H7 (cell line): Measurements from ENCODE around the gene PLEK. TPM values are rescaled to one million over a fixed set of nuclear protein-coding genes. Genes with fewer than 3 reads are reported as not detected.
A peak's percentile ranks its signal among the peaks of the same experiment; 100 is the strongest.
"Not testable (repeated sequence)": the region's sequence is repeated elsewhere in the genome, so short reads cannot be mapped to it uniquely, and the experiment has no call there.

ENCODE experiments used
- DNase-seq: peaks from one replicate; pipeline ENCODE4 v3.0.0; 2012
- H3K27me3 ChIP-seq: 2 replicates; pipeline ENCODE4 v1.6.0; 2011; ENCODE audit warnings: mild to moderate bottlenecking, low read length; ENCODE audit not compliant: control insufficient read depth, insufficient read depth
- H3K36me3 ChIP-seq: replicated peaks from 2 replicates; pipeline ENCODE4 v1.5.1; 2011; ENCODE audit warnings: low read length; ENCODE audit not compliant: control insufficient read depth, insufficient read depth
- H3K4me3 ChIP-seq: 2 replicates; pipeline ENCODE4 v1.5.1; 2011; ENCODE audit warnings: low read depth, mild to moderate bottlenecking, control low read depth, low read length, moderate library complexity; ENCODE audit not compliant: insufficient read depth
- total RNA-seq: library from RNA; depleted of rRNA; stranded (reverse); fragments of >200 nt; shearing (Covaris generic); gene quantifications from 2 replicates; pipeline ENCODE4 v1.2.3, GENCODE V29; 2014

The PLEK gene
- total RNA-seq, 1 experiment from 2014 or later: not detected

DNA sequence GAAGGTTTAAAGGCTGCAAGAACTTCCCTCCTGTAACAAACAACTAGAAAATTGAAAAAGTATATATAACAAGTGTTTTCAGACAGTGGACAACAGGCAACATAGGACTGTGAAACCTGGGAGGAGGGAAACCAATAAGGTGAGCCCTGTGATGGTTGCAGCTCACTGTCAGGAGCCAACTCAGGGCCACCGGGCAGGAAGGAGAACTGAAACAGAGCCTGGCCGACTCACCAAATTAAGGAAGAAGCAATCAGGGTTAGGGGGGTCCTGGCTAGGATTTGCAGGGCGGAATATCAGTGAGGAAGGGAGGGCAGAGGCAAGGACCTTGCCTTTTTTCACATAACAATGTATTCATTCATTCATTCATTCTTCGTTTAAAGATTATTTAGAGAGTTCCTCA is 23.5 kb upstream of the PLEK start:
- Histone ChIP-seq H3K4me3 (no peak overlapping the region), H3K27me3 (no peaks in the 10 kb centered on the region), H3K36me3 (no peaks in the 10 kb centered on the region)
- DNase-seq: no peak

- DNase-seq: no peak
- Histone ChIP-seq H3K27me3 (no peaks in the 10 kb centered on the region), H3K36me3 (no peaks in the 10 kb centered on the region), H3K4me3 (no peak overlapping the region)
These were observed 22.6 kb upstream of the PLEK start for GRCh38 chr2:68342470-68342869.

DNA sequence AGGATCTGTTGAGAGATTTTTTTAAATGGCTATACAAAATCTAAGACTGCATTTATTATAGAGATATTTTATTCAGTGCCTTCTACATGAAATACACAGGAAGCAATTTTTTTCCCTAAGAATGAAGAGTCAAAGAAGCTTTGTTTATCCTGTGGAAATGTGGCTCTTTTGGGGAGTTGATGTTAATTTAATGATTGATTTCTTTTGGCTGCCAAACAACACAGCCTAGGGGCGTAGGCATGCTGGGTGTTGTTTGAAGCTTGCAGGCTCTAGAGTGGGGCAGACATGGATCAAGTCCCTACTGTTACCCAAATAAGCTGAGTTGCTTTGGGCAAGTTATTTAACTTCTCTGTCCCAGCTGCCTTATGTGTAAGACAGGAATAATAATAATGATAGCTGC is 21.1 kb upstream of the PLEK start:
- Histone ChIP-seq H3K27me3 (no peaks in the 10 kb centered on the region), H3K4me3 (no peak overlapping the region), H3K36me3 (no peaks in the 10 kb centered on the region)
- DNase-seq: no peak

GRCh38 chr2:68345129-68345875 is 19.8 kb upstream of the PLEK start:
- no peak overlapping the region for H3K4me3 ChIP-seq
- H3K36me3 ChIP-seq: no peaks in the 10 kb centered on the region
- no peaks in the 10 kb centered on the region for H3K27me3 ChIP-seq
- no peak for DNase-seq

- H3K4me3 ChIP-seq, H3K27me3 ChIP-seq, DNase-seq, H3K36me3 ChIP-seq: not testable (repeated sequence)
These were observed 16.0 kb upstream of the PLEK start for GRCh38 chr2:68349091-68349490.

- no peaks in the 10 kb centered on the region for H3K27me3 ChIP-seq
- DNase-seq: no peak
- no peak overlapping the region for H3K4me3 ChIP-seq
- no peaks in the 10 kb centered on the region for H3K36me3 ChIP-seq
These were observed 13.1 kb upstream of the PLEK start for GRCh38 chr2:68351997-68352396.

DNA sequence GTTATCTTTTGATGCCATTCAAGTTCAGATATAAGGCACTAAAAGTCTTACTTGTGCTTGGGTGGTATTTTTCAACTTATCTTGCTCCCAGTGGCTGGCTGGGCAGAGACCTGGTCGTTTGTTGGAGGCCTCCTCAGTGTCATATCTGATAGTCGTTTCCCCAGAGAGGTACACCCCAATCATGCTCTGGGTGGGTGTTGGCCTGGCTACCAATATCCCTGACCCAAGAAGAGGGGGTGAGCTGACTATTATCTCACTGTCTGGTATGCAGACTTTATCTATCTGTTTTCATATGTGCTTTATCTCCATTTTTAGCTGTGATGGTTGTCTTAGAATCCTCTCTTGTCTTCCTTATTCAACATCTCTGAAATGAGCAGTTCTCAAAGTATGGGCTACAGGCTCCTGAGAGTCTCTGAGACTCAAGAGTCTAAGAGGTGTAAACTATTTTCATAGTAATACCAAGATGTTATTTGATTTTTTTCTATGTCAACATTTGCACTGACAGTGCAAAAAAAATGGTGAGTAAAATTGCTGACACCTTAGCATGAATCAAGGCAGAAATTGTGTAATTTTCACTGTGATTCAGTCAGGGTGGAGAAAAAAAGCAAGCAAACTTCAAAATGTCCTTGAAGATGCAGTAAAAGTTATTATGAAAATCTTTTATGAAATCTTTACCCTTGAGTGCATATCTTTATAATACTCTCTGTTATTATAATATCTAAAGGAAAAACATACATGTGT is 12.3 kb upstream of the PLEK start:
- Histone ChIP-seq H3K36me3 (no peaks in the 10 kb centered on the region), H3K27me3 (no peaks in the 10 kb centered on the region), H3K4me3 (no peak overlapping the region)
- no peak for DNase-seq

GRCh38 chr2:68356599-68357239 is 8.4 kb upstream of the PLEK start:
- Histone ChIP-seq H3K36me3 (no peaks in the 10 kb centered on the region), H3K27me3 (no peaks in the 10 kb centered on the region), H3K4me3 (no peak overlapping the region)
- DNase-seq: no peak

DNA sequence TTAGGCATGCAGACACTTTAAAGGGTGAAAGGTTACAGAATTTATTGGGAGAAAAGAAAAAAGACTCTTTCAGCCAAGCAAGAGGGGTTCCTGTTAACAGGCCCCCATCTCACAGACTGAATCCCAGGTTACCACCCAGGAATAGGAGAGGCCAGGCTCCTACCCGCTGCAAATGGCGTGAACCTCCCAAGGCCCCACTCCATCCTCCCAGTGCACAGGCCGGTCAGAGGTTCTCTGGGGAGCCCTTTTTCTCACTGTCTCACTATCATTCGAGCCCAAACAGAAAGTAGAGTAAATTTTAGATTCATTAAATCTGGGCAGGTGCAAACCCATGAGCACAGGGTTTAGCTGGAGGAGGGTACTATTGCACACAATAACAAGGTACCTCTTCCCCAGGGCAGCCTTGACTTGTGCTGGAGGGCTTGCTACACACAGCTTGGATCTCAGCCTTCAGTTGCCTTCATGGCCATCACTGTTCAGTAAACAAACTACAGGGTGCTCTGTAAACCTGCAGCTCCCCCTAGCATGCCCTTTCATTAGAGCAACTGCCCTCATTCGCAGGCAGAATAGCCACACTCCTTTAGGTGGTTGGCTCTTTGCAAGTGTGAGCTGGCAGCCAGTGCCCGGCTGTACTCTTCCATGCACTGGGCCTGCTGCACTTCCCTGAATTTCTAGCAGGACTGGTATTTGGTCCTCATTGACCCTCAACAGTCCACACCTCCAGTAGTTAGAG is 7.3 kb upstream of the PLEK start:
- peak; percentile 61 for DNase-seq
- no peaks in the 10 kb centered on the region for H3K27me3 ChIP-seq
- H3K4me3 ChIP-seq: no peak overlapping the region
- H3K36me3 ChIP-seq: no peaks in the 10 kb centered on the region

DNA sequence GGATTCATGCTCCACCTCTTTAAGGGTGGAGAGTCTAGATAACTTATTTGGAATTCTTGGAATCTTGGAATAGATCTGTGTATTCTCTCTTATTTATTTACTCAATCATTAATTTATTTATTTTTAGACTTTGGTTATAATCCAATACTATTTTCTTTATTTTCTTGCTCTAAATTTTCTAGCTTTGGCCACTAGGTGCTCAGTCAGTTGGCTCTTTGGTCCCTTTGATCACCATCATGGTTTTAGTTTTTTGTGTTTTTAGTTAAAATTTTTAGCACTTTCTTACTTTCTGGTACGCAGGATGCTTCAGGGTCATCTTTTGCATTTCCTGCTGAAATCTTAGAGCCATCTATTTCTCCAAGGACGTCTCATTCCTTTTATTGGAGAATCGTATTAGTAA is 5.2 kb upstream of the PLEK start:
- Histone ChIP-seq H3K36me3 (no peaks in the 10 kb centered on the region), H3K27me3 (no peaks in the 10 kb centered on the region), H3K4me3 (no peak overlapping the region)
- DNase-seq: no peak

- no peaks in the 10 kb centered on the region for H3K27me3 ChIP-seq
- H3K36me3 ChIP-seq: no peaks in the 10 kb centered on the region
- peak; percentile 57 for DNase-seq
- no peak overlapping the region for H3K4me3 ChIP-seq
These were observed 3.0 kb upstream of the PLEK start for GRCh38 chr2:68362069-68362468.

GRCh38 chr2:68362749-68363148 is 2.3 kb upstream of the PLEK start:
- no peak for DNase-seq
- Histone ChIP-seq H3K27me3 (no peaks in the 10 kb centered on the region), H3K4me3 (no peak overlapping the region), H3K36me3 (no peaks in the 10 kb centered on the region)

GRCh38 chr2:68363721-68364120 is 1.4 kb upstream of the PLEK start:
- no peak for DNase-seq
- Histone ChIP-seq H3K27me3 (no peaks in the 10 kb centered on the region), H3K36me3 (no peaks in the 10 kb centered on the region), H3K4me3 (no peak overlapping the region)

GRCh38 chr2:68366083-68366560 is 1.0 kb downstream of the PLEK start:
- H3K36me3 ChIP-seq: no peaks in the 10 kb centered on the region
- DNase-seq: no peak
- no peaks in the 10 kb centered on the region for H3K27me3 ChIP-seq
- no peak overlapping the region for H3K4me3 ChIP-seq
